Mucosa of descending colon (tissue), 3 donors: ENCODE results near the gene EDA. TPM values are rescaled to one million over a fixed set of nuclear protein-coding genes. Genes with fewer than 3 reads are reported as not detected.

ENCODE experiments used
- ATAC-seq: fragments of 200-7000 bp; cut with Tn5 transposase; one replicate; pipeline ENCODE4 v1.9.1; 2020; ENCODE audit warnings: mild to moderate bottlenecking, moderate library complexity
- DNase-seq, 3 donors: peaks; one replicate each; pipeline ENCODE4 v3.0.0-alpha.2; 2020
- H3K36me3 ChIP-seq: fragments of 200-600 bp; one replicate; pipeline ENCODE4 v1.8.0; 2021; ENCODE audit warnings: low read depth, mild to moderate bottlenecking
- H3K4me1 ChIP-seq: fragments of 200-600 bp; one replicate; pipeline ENCODE4 v1.8.0; 2021; ENCODE audit warnings: low read depth, mild to moderate bottlenecking
- H3K4me3 ChIP-seq: fragments of 200-600 bp; one replicate; pipeline ENCODE4 v1.8.0; 2021; ENCODE audit warnings: mild to moderate bottlenecking
- H3K9me3 ChIP-seq: fragments of 200-600 bp; one replicate; pipeline ENCODE4 v1.8.0; 2021; ENCODE audit warnings: mild to moderate bottlenecking
- intact Hi-C, 2 donors: fragments of 100-400 bp; cut with DNase I in 1 of 2; cut with micrococcal nuclease in 1 of 2; formaldehyde crosslinking; loops; one replicate each; pipeline versions ENCODE4 v1.11.0 to v1.11.1; 2022; cut with DNase I, micrococcal nuclease
- total RNA-seq, 3 donors: library from RNA; stranded (reverse); fragmentation: NEBNext Ultra II Directional in 2 of 3; extraction: Animal tissue kit (Norgen Biotek cat#: 25700) in 2 of 3; gene quantifications; one replicate each; pipeline versions ENCODE4 v1.2.1 to v1.2.4, GENCODE V29; 2021 to 2023
- TF ChIP-seq, protein P1 (sequence below): fragments of 200-600 bp; IDR thresholded peaks from one replicate; pipeline ENCODE4 v1.8.0; 2022; ENCODE audit warnings: antibody characterized with exemption, mild to moderate bottlenecking
- donor health status: DM: no; HTN: no; CAD: no; lungs with moderate emphysema.
- donor health status: DM: no; HTN: no; CAD: no.
- donor health status: DM: no; HTN: yes; CAD: no.

The EDA gene
- total RNA-seq, 3 donors from 2014 or later = 2.6 to 7.2 (median 4.9) TPM

DNA sequence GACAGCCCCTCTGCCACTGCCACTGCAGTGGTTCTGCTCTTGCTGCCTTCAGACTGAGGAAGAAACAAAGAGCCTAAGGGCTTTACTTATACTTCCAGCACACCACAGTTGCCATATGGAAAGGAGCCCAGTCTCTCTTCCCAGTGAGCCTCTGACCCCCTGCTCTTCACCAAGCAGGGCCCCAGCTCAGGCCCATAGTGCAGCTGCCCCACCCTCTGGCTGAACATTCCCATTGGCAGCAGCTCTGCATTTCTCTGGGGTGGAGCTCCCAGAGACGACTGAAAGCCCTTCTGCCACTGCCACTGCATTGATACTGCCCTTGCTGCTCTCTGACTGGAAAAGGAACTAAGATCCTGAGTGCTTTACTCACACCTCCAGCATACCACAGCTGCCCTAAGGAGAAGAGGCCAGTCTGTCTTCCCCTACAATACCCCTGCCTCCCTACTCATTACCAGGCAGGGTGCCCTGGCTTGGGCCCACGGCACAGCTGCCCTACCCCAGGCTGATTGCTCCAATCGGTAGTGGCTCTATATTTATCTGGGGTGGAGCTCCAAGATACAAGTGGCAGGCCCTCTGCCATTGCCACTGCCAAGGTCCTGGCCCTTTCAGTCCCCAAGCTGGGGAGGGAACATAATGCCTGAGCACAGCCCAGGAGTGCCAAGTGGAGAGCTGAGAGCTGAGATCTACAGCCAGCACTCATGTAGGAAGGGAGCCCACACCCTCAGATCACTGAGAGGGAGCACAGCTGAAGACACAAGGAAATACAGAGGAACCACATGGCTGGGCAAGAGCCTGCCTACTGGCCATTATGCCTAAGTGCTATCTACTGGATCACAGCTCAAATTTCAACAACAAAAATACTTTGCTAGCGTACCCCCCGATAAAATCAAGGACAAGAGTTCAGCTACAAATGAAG lies 397.8 kb downstream of the EDA start:
- intact Hi-C loops = no loop called here
- TF ChIP-seq, protein P1, sequence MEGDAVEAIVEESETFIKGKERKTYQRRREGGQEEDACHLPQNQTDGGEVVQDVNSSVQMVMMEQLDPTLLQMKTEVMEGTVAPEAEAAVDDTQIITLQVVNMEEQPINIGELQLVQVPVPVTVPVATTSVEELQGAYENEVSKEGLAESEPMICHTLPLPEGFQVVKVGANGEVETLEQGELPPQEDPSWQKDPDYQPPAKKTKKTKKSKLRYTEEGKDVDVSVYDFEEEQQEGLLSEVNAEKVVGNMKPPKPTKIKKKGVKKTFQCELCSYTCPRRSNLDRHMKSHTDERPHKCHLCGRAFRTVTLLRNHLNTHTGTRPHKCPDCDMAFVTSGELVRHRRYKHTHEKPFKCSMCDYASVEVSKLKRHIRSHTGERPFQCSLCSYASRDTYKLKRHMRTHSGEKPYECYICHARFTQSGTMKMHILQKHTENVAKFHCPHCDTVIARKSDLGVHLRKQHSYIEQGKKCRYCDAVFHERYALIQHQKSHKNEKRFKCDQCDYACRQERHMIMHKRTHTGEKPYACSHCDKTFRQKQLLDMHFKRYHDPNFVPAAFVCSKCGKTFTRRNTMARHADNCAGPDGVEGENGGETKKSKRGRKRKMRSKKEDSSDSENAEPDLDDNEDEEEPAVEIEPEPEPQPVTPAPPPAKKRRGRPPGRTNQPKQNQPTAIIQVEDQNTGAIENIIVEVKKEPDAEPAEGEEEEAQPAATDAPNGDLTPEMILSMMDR = no peak
- Histone ChIP-seq H3K9me3 (no peaks in the 10 kb centered on the region), H3K36me3 (no peaks in the 10 kb centered on the region), H3K4me1 (no peaks in the 10 kb centered on the region), H3K4me3 (no peak overlapping the region)
- peak in 1 of 3 donors; percentile 4 for DNase-seq
- ATAC-seq = peak; percentile 38

DNA sequence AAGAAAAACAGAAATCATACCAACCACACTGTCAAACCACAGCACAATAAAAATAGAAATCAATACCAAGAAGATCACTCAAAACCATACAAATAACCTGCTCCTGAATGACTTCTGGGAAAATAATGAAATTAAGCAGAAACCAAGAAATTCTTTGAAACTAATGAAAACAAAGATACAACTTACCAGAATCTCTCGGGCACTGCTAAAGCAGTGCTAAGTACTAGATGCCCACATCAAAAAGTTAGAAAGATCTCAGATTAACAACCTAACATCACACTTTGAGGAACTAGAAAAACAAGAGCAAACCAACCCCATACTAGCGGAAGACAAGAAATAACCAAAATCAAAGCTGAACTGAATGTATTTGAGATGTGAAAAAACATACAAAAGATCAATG lies 400.6 kb downstream of the EDA start:
- H3K4me3 ChIP-seq = no peak overlapping the region
- no peak for ATAC-seq
- H3K9me3 ChIP-seq = no peaks in the 10 kb centered on the region
- no peaks in the 10 kb centered on the region for H3K4me1 ChIP-seq
- DNase-seq = no peak
- no peaks in the 10 kb centered on the region for H3K36me3 ChIP-seq
- intact Hi-C loops = no loop called here
- TF ChIP-seq, protein P1 = no peak

DNA sequence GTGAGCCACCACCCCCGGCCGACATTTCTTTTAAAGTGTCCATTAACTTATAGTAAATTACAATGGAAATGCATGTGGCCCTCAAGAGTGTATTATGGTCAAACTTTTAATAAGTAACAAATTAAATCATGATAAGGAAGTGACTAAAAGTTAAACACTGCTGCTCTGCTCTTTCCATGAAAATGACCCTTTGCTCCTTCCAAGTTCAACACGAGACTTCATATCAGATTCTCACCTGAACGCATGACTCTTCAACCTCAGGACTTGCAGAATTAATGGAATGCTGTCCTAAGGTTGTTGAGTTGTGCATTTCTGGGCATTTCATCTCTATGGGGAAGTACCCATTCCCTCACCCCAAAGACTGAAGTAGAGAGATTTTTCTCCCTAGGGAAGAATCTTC lies 406.7 kb downstream of the EDA start:
- TF ChIP-seq, protein P1 = no peak
- H3K9me3 ChIP-seq = no peaks in the 10 kb centered on the region
- no peak for ATAC-seq
- H3K36me3 ChIP-seq = no peaks in the 10 kb centered on the region
- H3K4me1 ChIP-seq = no peaks in the 10 kb centered on the region
- H3K4me3 ChIP-seq = no peak overlapping the region
- intact Hi-C loops = no loop called here
- no peak for DNase-seq

DNA sequence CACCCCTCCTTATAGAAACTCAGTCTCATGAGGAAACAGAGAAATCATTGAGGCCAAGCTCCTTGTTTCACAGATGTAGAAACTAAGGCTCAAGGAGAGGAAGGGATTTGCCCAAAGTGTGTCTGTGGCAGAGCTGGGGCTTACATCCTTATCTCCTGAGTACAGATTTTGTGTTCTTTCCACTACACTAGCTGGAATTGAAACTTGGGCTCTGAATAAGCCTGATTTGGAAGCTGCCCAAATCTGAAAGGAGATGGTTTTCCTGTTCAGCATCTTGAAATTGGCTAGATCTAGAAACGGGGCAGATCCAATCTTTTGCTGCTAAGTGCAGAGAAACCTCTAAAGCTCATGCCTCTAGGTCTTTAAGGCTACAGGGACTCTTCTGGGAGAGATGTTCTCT lies 409.6 kb downstream of the EDA start:
- no peaks in the 10 kb centered on the region for H3K36me3 ChIP-seq
- DNase-seq (no peak), ATAC-seq (no peak)
- no peak overlapping the region for H3K4me3 ChIP-seq
- no peaks in the 10 kb centered on the region for H3K4me1 ChIP-seq
- H3K9me3 ChIP-seq = no peaks in the 10 kb centered on the region
- intact Hi-C loops = no loop called here
- TF ChIP-seq, protein P1 = no peak

DNA sequence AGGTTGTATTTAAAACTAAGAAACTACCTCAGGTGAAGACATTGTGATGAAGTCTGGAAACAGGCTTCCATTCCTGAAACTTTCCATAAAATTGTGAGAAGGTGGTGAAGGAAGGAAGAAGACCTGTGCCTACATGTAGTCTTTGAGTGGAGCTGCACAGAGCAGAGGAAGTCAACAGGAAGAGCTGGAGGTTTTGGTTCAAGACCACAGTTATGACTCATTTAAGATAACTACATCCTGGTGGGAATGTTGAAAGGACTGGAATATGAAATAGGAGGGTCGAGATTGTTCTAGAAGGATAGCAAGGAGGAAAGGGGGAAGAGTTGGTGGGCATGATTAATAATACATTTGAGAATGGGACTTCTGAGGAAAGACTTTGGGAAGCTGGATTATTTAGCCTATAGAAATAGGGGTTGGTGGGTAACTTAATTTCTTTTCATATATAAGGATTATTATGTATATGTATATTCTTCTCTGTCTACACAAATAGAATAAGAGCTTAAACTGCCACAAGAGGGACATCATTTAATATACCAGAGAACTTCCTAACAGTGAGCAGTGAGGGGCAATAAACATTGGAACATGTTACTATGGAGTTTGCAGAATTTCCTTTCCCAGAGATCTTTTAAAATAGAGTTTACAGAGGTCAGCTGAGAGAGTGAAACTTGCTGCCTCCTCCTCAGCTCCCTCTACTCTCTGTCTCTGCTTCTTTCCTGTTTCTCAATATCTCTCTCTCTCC lies 410.4 kb downstream of the EDA start:
- intact Hi-C loops = no loop called here
- Histone ChIP-seq H3K36me3 (no peaks in the 10 kb centered on the region), H3K4me1 (no peaks in the 10 kb centered on the region), H3K4me3 (no peak overlapping the region), H3K9me3 (no peaks in the 10 kb centered on the region)
- TF ChIP-seq, protein P1 = no peak
- DNase-seq (no peak), ATAC-seq (no peak)
